ENCODE data around the gene CCDC191.

DNA sequence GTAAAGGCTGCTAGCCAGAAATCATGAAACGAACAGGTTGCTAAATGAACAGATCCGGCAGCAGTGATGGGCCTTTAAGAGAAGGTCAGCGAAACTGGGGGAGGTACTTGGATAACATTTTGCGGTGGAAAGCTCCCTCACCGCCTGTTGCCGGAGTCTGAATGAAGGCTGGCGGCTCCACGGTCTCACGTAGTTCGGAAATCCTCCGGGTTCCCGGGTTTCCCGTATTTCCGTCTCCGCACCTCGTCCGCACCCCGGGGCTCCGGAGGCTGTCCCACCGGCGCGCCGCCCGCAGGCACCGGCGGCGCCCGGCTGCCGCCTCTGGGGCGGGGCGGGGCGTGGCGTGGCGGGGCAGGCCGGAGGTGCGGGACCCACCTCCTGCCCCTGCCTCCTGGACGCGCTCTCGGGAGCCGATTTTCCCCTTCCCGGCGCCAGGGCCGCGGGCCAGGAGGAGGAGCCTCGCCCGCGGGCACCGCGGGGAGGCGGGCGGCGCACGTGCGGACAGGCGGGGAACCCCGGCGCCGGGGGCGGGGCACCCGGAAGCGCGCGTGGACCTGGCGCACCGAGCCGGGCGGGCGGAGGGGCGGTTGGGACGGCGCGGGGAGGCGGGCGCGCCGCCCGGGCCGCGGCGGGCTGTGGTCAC lies 108.8 kb downstream of the CCDC191 start, which contains the start of gene ZDHHC23:
- TF ChIP-seq, protein P1, sequence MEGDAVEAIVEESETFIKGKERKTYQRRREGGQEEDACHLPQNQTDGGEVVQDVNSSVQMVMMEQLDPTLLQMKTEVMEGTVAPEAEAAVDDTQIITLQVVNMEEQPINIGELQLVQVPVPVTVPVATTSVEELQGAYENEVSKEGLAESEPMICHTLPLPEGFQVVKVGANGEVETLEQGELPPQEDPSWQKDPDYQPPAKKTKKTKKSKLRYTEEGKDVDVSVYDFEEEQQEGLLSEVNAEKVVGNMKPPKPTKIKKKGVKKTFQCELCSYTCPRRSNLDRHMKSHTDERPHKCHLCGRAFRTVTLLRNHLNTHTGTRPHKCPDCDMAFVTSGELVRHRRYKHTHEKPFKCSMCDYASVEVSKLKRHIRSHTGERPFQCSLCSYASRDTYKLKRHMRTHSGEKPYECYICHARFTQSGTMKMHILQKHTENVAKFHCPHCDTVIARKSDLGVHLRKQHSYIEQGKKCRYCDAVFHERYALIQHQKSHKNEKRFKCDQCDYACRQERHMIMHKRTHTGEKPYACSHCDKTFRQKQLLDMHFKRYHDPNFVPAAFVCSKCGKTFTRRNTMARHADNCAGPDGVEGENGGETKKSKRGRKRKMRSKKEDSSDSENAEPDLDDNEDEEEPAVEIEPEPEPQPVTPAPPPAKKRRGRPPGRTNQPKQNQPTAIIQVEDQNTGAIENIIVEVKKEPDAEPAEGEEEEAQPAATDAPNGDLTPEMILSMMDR (IDR thresholded peaks at IDR 0.05): no peak
- TF ChIP-seq POLR2A (IDR thresholded peaks at IDR 0.05): no peak
